GM19240 (cell line): Measurements from ENCODE around the gene CARD9.
"Not testable (repeated sequence)": the region's sequence is repeated elsewhere in the genome, so short reads cannot be mapped to it uniquely, and the experiment has no call there.

Experiments used
- DNase-seq: peaks from one replicate; pipeline ENCODE4 v3.0.0; 2011; ENCODE audit warnings: low spot score; ENCODE audit not compliant: insufficient read length

CARD9 gene

GRCh38 chr9:136373300-136374182, at the start of gene CARD9:
Gene CARD9 (minus strand): TSS chr9:136373669. CDS start chr9:136372078, 1,591 bp downstream.
- DNase-seq: no peak

- DNase-seq: no peak
Measured at GRCh38 chr9:136422876-136423275, 49.4 kb upstream of the CARD9 start.

GRCh38 chr9:136421791-136422190, 48.3 kb upstream of the CARD9 start:
- no peak for DNase-seq

- no peak for DNase-seq
Measured at GRCh38 chr9:136419092-136419420, 45.6 kb upstream of the CARD9 start.

- DNase-seq: no peak
Measured at GRCh38 chr9:136418182-136419091, 45.0 kb upstream of the CARD9 start.

- no peak for DNase-seq
Measured at GRCh38 chr9:136416914-136417313, 43.4 kb upstream of the CARD9 start.

GRCh38 chr9:136416427-136416826, 43.0 kb upstream of the CARD9 start:
- no peak for DNase-seq

GRCh38 chr9:136412962-136413361, 39.5 kb upstream of the CARD9 start:
- no peak for DNase-seq

GRCh38 chr9:136411378-136411777, 37.9 kb upstream of the CARD9 start:
- DNase-seq: no peak

GRCh38 chr9:136410500-136411287, 37.2 kb upstream of the CARD9 start, which contains the start of the genes ENTR1 and PMPCA:
Gene ENTR1 (minus strand): TSS chr9:136410614. CDS start chr9:136410397, 217 bp downstream.
Gene PMPCA (plus strand): TSS chr9:136410658. CDS start chr9:136410669, 11 bp downstream.
- peak; percentile 98 for DNase-seq

GRCh38 chr9:136409557-136410455, 36.3 kb upstream of the CARD9 start:
- DNase-seq: peak; percentile 33

GRCh38 chr9:136407911-136408310, 34.4 kb upstream of the CARD9 start:
- no peak for DNase-seq

GRCh38 chr9:136407061-136407460, 33.6 kb upstream of the CARD9 start:
- not testable (repeated sequence) for DNase-seq

GRCh38 chr9:136405904-136406303, 32.4 kb upstream of the CARD9 start:
- DNase-seq: peak; percentile 49

GRCh38 chr9:136405481-136405880, 32.0 kb upstream of the CARD9 start:
- DNase-seq: no peak

GRCh38 chr9:136404801-136405136, 31.3 kb upstream of the CARD9 start:
- no peak for DNase-seq

- peak; percentile 33 for DNase-seq
Measured at GRCh38 chr9:136403915-136404800, 30.7 kb upstream of the CARD9 start.

GRCh38 chr9:136403538-136403914, 30.1 kb upstream of the CARD9 start:
- peak; percentile 52 for DNase-seq

- no peak for DNase-seq
Measured at GRCh38 chr9:136402067-136402466, 28.6 kb upstream of the CARD9 start.
